Measurements from ENCODE around the gene YY1.

DNA sequence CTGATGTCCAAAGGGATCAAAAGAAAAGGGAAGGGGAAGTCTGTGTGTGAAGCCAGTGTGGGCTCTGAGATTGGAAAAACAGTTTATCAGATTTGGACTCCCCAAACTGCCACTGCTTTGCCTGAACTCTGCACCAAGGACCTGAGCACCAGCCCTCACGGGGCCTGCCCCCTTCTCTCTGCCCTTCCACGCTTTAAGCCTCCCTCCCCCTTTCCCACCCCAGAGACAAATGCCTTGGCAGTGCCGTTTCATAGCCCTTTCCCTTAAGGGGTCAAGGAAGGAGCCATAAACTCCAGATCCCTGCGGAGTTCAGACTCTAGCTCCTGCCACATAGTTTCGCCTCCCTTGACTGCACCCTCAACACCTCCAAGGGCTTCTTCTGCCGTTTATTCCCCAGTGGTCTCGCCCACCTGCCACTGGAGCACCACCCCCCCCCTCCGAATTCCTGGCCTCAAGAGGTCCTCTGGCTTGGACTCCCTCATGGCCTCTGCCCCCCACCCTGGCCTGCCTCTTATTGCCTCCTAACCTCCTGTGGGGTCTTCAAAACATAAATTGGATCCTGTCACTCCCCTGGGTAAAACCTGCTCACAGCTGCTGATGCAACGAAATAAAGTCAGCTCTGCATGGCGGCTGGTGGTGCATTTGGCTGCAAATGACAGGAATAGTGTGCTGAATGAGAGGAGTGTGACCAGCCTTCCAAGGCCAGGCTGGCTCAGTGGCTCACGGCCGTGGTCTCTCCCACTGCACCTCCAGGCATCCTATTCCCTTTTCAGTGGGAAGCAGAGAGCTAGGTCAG is 48.5 kb downstream of the YY1 start:
- TF ChIP-seq, protein P1, sequence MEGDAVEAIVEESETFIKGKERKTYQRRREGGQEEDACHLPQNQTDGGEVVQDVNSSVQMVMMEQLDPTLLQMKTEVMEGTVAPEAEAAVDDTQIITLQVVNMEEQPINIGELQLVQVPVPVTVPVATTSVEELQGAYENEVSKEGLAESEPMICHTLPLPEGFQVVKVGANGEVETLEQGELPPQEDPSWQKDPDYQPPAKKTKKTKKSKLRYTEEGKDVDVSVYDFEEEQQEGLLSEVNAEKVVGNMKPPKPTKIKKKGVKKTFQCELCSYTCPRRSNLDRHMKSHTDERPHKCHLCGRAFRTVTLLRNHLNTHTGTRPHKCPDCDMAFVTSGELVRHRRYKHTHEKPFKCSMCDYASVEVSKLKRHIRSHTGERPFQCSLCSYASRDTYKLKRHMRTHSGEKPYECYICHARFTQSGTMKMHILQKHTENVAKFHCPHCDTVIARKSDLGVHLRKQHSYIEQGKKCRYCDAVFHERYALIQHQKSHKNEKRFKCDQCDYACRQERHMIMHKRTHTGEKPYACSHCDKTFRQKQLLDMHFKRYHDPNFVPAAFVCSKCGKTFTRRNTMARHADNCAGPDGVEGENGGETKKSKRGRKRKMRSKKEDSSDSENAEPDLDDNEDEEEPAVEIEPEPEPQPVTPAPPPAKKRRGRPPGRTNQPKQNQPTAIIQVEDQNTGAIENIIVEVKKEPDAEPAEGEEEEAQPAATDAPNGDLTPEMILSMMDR (IDR thresholded peaks at IDR 0.05) = no peak
- no peak for TF ChIP-seq POLR2AphosphoS5 (IDR thresholded peaks at IDR 0.05)
- no peak for TF ChIP-seq POLR2A (IDR thresholded peaks at IDR 0.05)
- no peak for TF ChIP-seq EP300 (IDR thresholded peaks at IDR 0.05)

Measured in sigmoid colon (tissue), 4 donors.